Testis (tissue), 3 donors: ENCODE results near the gene FAXDC2. TPM values are rescaled to one million over a fixed set of nuclear protein-coding genes. Genes with fewer than 3 reads are reported as not detected.
A peak's percentile ranks its signal among the peaks of the same experiment; 100 is the strongest.

Source experiments
- DNase-seq: peaks from one replicate; pipeline ENCODE4 v3.0.0-alpha.2; 2019
- H3K27ac ChIP-seq, 2 donors: fragments of 200-600 bp; sonication (generic); one replicate each; pipeline ENCODE4 v1.5.1; 2019
- H3K27me3 ChIP-seq: fragments of 200-600 bp; sonication (generic); one replicate; pipeline ENCODE4 v1.5.1; 2019
- H3K36me3 ChIP-seq: fragments of 200-600 bp; sonication (generic); one replicate; pipeline ENCODE4 v1.5.1; 2017; ENCODE audit warnings: low read depth; ENCODE audit errors: missing control alignments
- H3K4me1 ChIP-seq: fragments of 200-600 bp; sonication (generic); one replicate; pipeline ENCODE4 v1.5.1; 2019
- H3K4me3 ChIP-seq, 2 donors: fragments of 200-600 bp; sonication (generic); one replicate each; pipeline ENCODE4 v1.5.1; 2017 to 2019
- H3K9me3 ChIP-seq: fragments of 200-600 bp; sonication (generic); one replicate; pipeline ENCODE4 v1.5.1; 2017
- POLR2A ChIP-seq: fragments of 450-650 bp; IDR thresholded peaks from one replicate; pipeline ENCODE4 v1.6.1; 2017; ENCODE audit warnings: antibody characterized with exemption, mild to moderate bottlenecking, moderate library complexity
- WGBS, 2 donors: methylation state at CpG; one replicate each; pipeline ENCODE4 v1.1.5; 2018; 5-methylcytosine and 5-hydroxymethylcytosine counted together
- intact Hi-C: fragments of 100-400 bp; cut with DNase I; formaldehyde crosslinking; loops from one replicate; pipeline ENCODE4 v1.15.1; 2023; ENCODE audit warnings: low total_unique reads
- polyA plus RNA-seq: library from polyadenylated mRNA; stranded (reverse); fragments of 350-450 nt; fragmentation: Illumina TruSeq; extraction: RNeasy Lipid Tissue Mini Kit (QIAGEN cat#74804); gene quantifications from one replicate; pipeline ENCODE4 v1.2.3, GENCODE V29; 2014; ENCODE audit warnings: low read depth, low replicate concordance; ENCODE audit not compliant: insufficient read depth
- total RNA-seq, 2 donors: library from RNA; depleted of rRNA; stranded (reverse); fragments of >200 nt; gene quantifications; one replicate each; pipeline ENCODE4 v1.2.3, GENCODE V29; 2016
- TF ChIP-seq, protein P1 (sequence below), 3 experiments: fragments of 450-650 bp in 2 of 3; fragments of 200-600 bp in 1 of 3; sonication (generic) in 1 of 3; IDR thresholded peaks; one replicate each; pipeline ENCODE4 v1.5.1; 2016 to 2019; ENCODE audit warnings: antibody characterized with exemption in 3 of 3, mild to moderate bottlenecking in 2 of 3, moderate library complexity in 1 of 3

Gene FAXDC2
- total and polyA plus RNA-seq, 3 donors from 2014 or later, result 32.5 to 76.8 (median 54.7) TPM

DNA sequence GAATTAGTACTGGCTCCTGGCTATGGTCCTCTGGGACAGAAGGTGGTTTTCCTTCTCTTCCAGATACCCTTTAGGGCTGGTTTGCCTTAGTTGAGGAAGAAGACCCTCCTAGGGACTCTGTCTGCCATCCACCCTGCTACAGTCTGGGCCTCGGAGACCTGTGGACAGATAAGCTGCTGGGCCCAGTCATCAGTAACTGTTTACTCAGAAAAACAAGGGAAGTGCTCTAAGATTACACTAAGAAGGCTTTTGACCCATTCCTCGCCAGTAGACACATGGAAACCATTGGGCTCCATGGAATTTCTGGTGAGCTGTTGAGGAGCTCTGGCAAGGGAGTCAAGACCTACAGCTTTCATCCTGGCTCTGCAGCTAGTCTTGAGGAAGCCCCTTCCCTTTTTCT lies 64.0 kb downstream of the FAXDC2 start:
- no peak for DNase-seq
- Histone ChIP-seq H3K36me3 (no peaks in the 10 kb centered on the region), H3K4me1 (peaks cover 41% of the 10 kb centered on the region), H3K27me3 (no peaks in the 10 kb centered on the region), H3K9me3 (no peaks in the 10 kb centered on the region), H3K27ac (no peak overlapping the region), H3K4me3 (no peak overlapping the region)
- 52 to 77% methylated on average over 2 of the region's 2 CpGs for WGBS, 2 donors
- intact Hi-C loops, result no loop called here
- TF ChIP-seq, protein P1, sequence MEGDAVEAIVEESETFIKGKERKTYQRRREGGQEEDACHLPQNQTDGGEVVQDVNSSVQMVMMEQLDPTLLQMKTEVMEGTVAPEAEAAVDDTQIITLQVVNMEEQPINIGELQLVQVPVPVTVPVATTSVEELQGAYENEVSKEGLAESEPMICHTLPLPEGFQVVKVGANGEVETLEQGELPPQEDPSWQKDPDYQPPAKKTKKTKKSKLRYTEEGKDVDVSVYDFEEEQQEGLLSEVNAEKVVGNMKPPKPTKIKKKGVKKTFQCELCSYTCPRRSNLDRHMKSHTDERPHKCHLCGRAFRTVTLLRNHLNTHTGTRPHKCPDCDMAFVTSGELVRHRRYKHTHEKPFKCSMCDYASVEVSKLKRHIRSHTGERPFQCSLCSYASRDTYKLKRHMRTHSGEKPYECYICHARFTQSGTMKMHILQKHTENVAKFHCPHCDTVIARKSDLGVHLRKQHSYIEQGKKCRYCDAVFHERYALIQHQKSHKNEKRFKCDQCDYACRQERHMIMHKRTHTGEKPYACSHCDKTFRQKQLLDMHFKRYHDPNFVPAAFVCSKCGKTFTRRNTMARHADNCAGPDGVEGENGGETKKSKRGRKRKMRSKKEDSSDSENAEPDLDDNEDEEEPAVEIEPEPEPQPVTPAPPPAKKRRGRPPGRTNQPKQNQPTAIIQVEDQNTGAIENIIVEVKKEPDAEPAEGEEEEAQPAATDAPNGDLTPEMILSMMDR (IDR thresholded peaks at IDR 0.05), result no peak
- TF ChIP-seq POLR2A, result no peak

DNA sequence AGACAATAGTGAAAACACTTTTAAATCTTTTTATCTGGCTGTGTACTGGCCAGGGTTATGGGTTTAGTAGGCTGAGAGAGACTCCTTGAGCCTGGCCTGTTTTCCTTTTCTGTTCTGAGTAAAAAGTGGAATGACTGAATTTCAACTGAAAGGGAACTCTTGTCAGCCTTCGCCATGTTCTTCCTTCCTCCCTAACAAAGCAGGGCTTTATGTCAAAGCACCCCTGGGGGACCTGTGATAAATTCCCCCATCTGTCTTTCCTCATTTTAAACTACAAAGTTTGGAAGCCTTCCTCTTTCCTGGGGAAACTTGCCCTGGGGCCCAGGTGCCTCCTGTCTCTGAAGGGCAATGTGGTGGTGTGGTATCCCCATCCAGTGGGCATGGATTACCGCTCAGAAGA lies 65.5 kb downstream of the FAXDC2 start:
- no peak for TF ChIP-seq POLR2A
- TF ChIP-seq, protein P1 (IDR thresholded peaks at IDR 0.05), result no peak
- no peaks in the 10 kb centered on the region for H3K36me3 ChIP-seq
- 81 to 88% methylated on average over 2 of the region's 2 CpGs for WGBS, 2 donors
- no peaks in the 10 kb centered on the region for H3K9me3 ChIP-seq
- peaks cover 44% of the 10 kb centered on the region for H3K4me1 ChIP-seq
- intact Hi-C loops, result no loop called here
- no peaks in the 10 kb centered on the region for H3K27me3 ChIP-seq
- H3K4me3 ChIP-seq, result no peak overlapping the region
- DNase-seq, result no peak
- H3K27ac ChIP-seq, result no peak overlapping the region

DNA sequence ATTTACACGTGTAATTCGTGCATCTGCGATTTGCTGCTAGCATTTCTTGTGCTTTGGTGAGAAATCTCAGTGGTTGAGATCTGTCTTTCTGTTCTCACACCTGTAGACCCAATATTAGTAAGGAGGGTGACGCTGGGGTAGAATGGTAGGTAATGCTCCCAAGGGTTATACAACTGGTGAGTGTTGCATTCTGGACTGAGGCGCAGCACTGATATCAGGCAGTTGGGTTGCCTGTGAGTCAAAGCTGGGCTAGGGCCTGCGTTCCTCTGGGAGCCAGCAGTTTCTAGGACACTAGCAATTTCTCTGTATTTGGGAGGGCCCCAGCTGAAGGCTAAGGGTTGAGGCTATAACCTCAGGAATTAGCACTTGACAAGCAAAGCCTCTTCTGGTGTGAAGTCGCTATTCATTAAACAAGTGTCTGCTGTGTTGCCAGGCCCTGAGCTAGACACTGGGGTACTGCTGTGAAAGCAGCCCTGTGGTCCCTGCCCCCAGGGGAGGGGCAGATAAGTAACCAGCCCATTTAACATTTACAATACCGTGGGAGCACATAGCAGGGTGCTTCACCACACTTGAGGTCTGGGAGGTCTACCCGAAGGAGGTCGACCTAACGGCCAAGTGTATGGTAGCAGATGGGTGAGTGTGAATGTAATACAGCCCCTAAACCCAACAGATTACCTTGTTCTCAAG lies 66.5 kb downstream of the FAXDC2 start:
- TF ChIP-seq, protein P1 (IDR thresholded peaks at IDR 0.05), result no peak
- no peak for TF ChIP-seq POLR2A
- intact Hi-C loops, result no loop called here

DNA sequence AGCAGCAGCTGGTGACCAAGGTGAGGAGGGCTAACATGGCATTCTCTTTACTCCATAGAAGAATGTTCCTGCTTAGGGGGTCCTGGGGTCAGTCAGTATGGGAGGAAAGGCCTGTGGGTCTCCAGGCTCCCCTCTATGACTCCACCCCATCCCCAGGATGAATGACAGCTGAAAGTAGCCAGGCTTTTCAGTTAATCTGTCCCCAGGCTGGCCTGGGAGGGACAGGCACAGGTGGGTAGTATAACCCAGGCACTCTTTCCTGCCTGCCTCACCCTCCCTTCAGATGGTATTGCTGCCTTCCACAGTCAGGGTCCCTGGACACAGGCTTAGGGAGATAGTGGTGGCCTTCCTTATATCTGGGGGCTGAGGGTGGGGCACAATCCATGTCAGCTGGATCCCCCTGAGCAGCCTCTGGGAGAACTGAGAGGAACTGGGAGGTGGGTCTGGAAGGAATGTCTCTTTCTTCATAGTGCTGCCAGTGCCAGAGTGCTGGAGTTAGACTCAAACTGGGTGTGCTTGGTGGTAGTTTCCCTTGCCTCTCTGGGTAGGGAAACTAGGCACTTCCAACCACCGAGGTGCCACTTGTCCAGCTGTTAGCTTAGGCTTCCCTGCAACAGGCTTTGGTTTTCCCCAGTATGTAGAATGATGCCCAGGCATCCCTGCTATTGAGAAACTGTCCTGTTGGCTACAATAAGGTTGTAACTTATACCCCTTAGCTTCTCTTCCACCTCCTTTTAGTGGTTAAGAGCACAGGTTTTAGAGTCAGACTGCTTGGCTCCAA lies 67.4 kb downstream of the FAXDC2 start:
- Histone ChIP-seq H3K4me3 (no peak overlapping the region), H3K27me3 (no peaks in the 10 kb centered on the region), H3K4me1 (peaks cover 40% of the 10 kb centered on the region), H3K27ac (peak overlapping the region in 1 of 2 donors; percentile 36), H3K9me3 (no peaks in the 10 kb centered on the region), H3K36me3 (no peaks in the 10 kb centered on the region)
- TF ChIP-seq POLR2A, result no peak
- TF ChIP-seq, protein P1 (IDR thresholded peaks at IDR 0.05), result no peak
- intact Hi-C loops, result no loop called here
- 67 to 82% methylated on average over 1 of the region's 1 CpG for WGBS, 2 donors
- DNase-seq, result no peak

More for the DNA sequence above, 66.5 kb downstream of the FAXDC2 start:
- Histone ChIP-seq H3K27ac (no peak overlapping the region), H3K36me3 (no peaks in the 10 kb centered on the region), H3K9me3 (no peaks in the 10 kb centered on the region), H3K4me3 (no peak overlapping the region), H3K27me3 (no peaks in the 10 kb centered on the region), H3K4me1 (peaks cover 47% of the 10 kb centered on the region)
- no peak for DNase-seq
- 72 to 76% methylated on average over 11 of the region's 11 CpGs for WGBS, 2 donors
